H9 (cell line): ENCODE measurements around the gene ABHD5. TPM values are rescaled to one million over a fixed set of nuclear protein-coding genes. Genes with fewer than 3 reads are reported as not detected.

Experiments used
- DNase-seq: peaks from one replicate; pipeline ENCODE4 v3.0.0-alpha.2; 2017
- H2AFZ ChIP-seq: one replicate; pipeline ENCODE4 v1.6.1; 2013; ENCODE audit warnings: mild to moderate bottlenecking, low read length, control low read depth, moderate library complexity
- H2AK5ac ChIP-seq: 2 replicates; pipeline ENCODE4 v1.6.1; 2013; ENCODE audit warnings: low read length, control low read depth, mixed read lengths; ENCODE audit not compliant: insufficient read length
- H2BK120ac ChIP-seq: one replicate; pipeline ENCODE4 v1.6.1; 2013; ENCODE audit warnings: low read depth, mild to moderate bottlenecking, low read length, control low read depth, inconsistent platforms; ENCODE audit not compliant: poor library complexity, severe bottlenecking
- H2BK12ac ChIP-seq: 2 replicates; pipeline ENCODE4 v1.6.1; 2013; ENCODE audit warnings: low read length, control low read depth, mixed read lengths, low read depth; ENCODE audit not compliant: insufficient read length
- H2BK15ac ChIP-seq: 2 replicates; pipeline ENCODE4 v1.6.1; 2013; ENCODE audit warnings: low read depth, low read length, control low read depth
- H2BK20ac ChIP-seq: one replicate; pipeline ENCODE4 v1.6.1; 2013; ENCODE audit warnings: low read depth, mild to moderate bottlenecking, low read length, control low read depth, inconsistent platforms; ENCODE audit not compliant: poor library complexity, severe bottlenecking
- H2BK5ac ChIP-seq: 2 replicates; pipeline ENCODE4 v1.6.1; 2013; ENCODE audit warnings: low read length, control low read depth, mixed read lengths; ENCODE audit not compliant: insufficient read length
- H3K14ac ChIP-seq: 2 replicates; pipeline ENCODE4 v1.6.1; 2013; ENCODE audit warnings: low read length, control low read depth; ENCODE audit not compliant: insufficient read depth
- H3K18ac ChIP-seq: 2 replicates; pipeline ENCODE4 v1.6.1; 2013; ENCODE audit warnings: low read depth, mild to moderate bottlenecking, mixed read lengths, low read length, control low read depth; ENCODE audit not compliant: insufficient read length
- H3K23ac ChIP-seq: 2 replicates; pipeline ENCODE4 v1.6.1; 2013; ENCODE audit warnings: low read length, control low read depth, mixed read lengths, low read depth; ENCODE audit not compliant: insufficient read length
- H3K23me2 ChIP-seq: 2 replicates; pipeline ENCODE4 v1.6.1; 2013; ENCODE audit warnings: low read depth, mild to moderate bottlenecking, mixed read lengths, low read length, control low read depth; ENCODE audit not compliant: insufficient read length, poor library complexity, severe bottlenecking
- H3K27ac ChIP-seq: 2 replicates; pipeline ENCODE4 v1.5.1; 2013; ENCODE audit warnings: low read length, control low read depth, mixed read lengths, low read depth; ENCODE audit not compliant: insufficient read length
- H3K27me3 ChIP-seq: 2 replicates; pipeline ENCODE4 v1.6.1; 2013; ENCODE audit warnings: low read length, control low read depth, inconsistent platforms; ENCODE audit not compliant: insufficient read depth
- H3K4ac ChIP-seq: 2 replicates; pipeline ENCODE4 v1.6.1; 2013; ENCODE audit warnings: low read depth, mild to moderate bottlenecking, control low read depth, inconsistent platforms, low read length, moderate library complexity
- H3K4me1 ChIP-seq: 2 replicates; pipeline ENCODE4 v1.6.1; 2013; ENCODE audit warnings: low read length, control low read depth, inconsistent platforms; ENCODE audit not compliant: insufficient read depth
- H3K4me2 ChIP-seq: 2 replicates; pipeline ENCODE4 v1.6.1; 2013; ENCODE audit warnings: low read length, control low read depth, mixed read lengths; ENCODE audit not compliant: insufficient read length, insufficient read depth
- H3K56ac ChIP-seq: 2 replicates; pipeline ENCODE4 v1.6.1; 2013; ENCODE audit warnings: low read depth, mild to moderate bottlenecking, mixed read lengths, low read length, control low read depth; ENCODE audit not compliant: insufficient read length
- H3K79me1 ChIP-seq: 2 replicates; pipeline ENCODE4 v1.6.1; 2013; ENCODE audit warnings: low read depth, mild to moderate bottlenecking, moderate library complexity, low read length, control low read depth, inconsistent platforms; ENCODE audit not compliant: insufficient read depth, poor library complexity, severe bottlenecking
- H3K79me2 ChIP-seq: 2 replicates; pipeline ENCODE4 v1.6.1; 2013; ENCODE audit warnings: low read length, control low read depth, inconsistent platforms; ENCODE audit not compliant: insufficient read depth
- H3K9ac ChIP-seq: 2 replicates; pipeline ENCODE4 v1.6.1; 2013; ENCODE audit warnings: low read length, control low read depth, mixed read lengths; ENCODE audit not compliant: insufficient read length; ENCODE audit errors: extremely low read depth
- H3K9me3 ChIP-seq: one replicate; pipeline ENCODE4 v1.6.1; 2013; ENCODE audit warnings: low read depth, low read length, inconsistent platforms; ENCODE audit not compliant: control insufficient read depth
- H3T11ph ChIP-seq: one replicate; pipeline ENCODE4 v1.6.1; 2013; ENCODE audit warnings: mild to moderate bottlenecking, low read length, control low read depth, inconsistent platforms
- H4K20me1 ChIP-seq: one replicate; pipeline ENCODE4 v1.6.1; 2013; ENCODE audit not compliant: control insufficient read depth, insufficient read length, insufficient read depth
- H4K5ac ChIP-seq: 2 replicates; pipeline ENCODE4 v1.6.1; 2013; ENCODE audit warnings: low read depth, mild to moderate bottlenecking, mixed read lengths, low read length, control low read depth; ENCODE audit not compliant: insufficient read length
- H4K8ac ChIP-seq: replicated peaks from 2 replicates; pipeline ENCODE4 v1.6.1; 2013; ENCODE audit warnings: low read length, control low read depth, mixed read lengths, low read depth; ENCODE audit not compliant: insufficient read length
- H4K91ac ChIP-seq: 2 replicates; pipeline ENCODE4 v1.6.1; 2013; ENCODE audit warnings: low read depth, mild to moderate bottlenecking, moderate library complexity, mixed read lengths, low read length, control low read depth; ENCODE audit not compliant: insufficient read length
- H3K27ac Mint-ChIP-seq, 3 experiments: 2 replicates in 2 of 3; 3 replicates in 1 of 3; pipeline ENCODE4 v1.8.0; 2020 to 2021; ENCODE audit warnings: mixed read lengths in 3 of 3, mild to moderate bottlenecking in 1 of 3, moderate library complexity in 1 of 3
- H3K27me3 Mint-ChIP-seq: 2 replicates; pipeline ENCODE4 v1.8.0; 2021; ENCODE audit warnings: low read depth, mild to moderate bottlenecking, moderate library complexity, mixed read lengths
- H3K36me3 Mint-ChIP-seq, 3 experiments: 2 replicates in 2 of 3; 3 replicates in 1 of 3; pipeline ENCODE4 v1.8.0; 2020 to 2021; ENCODE audit warnings: low read depth in 3 of 3, mixed read lengths in 3 of 3; ENCODE audit not compliant: insufficient read depth in 1 of 3
- H3K4me1 Mint-ChIP-seq, 2 experiments: 2 replicates each; pipeline ENCODE4 v1.8.0; 2020; ENCODE audit warnings: mixed read lengths in 2 of 2
- H3K4me3 Mint-ChIP-seq, 2 experiments: 2 replicates in 1 of 2; 3 replicates in 1 of 2; pipeline ENCODE4 v1.8.0; 2020 to 2021; ENCODE audit warnings: mild to moderate bottlenecking in 2 of 2, mixed read lengths in 2 of 2, moderate library complexity in 1 of 2
- H3K9me3 Mint-ChIP-seq, 2 experiments: 2 replicates in 1 of 2; 3 replicates in 1 of 2; pipeline ENCODE4 v1.8.0; 2020; ENCODE audit warnings: mild to moderate bottlenecking in 2 of 2, mixed read lengths in 2 of 2, moderate library complexity in 1 of 2
- WGBS: extraction: QIAGEN DNeasy Blood & Tissue Kit; methylation state at CpG from one replicate; pipeline ENCODE4 v1.1.7; 2013; ENCODE audit warnings: missing lambda C conversion rate, low lambda C conversion rate, mixed read lengths; ENCODE audit not compliant: insufficient read length; ENCODE audit errors: extremely low coverage; 5-methylcytosine and 5-hydroxymethylcytosine counted together
- total RNA-seq: library from RNA; stranded (reverse); gene quantifications from 2 replicates; pipeline ENCODE4 v1.2.1, GENCODE V29; 2021
- TF ChIP-seq, protein P1 (sequence below): fragments of 200-600 bp; sonication (generic); conservative IDR thresholded peaks from 3 replicates; pipeline ENCODE4 v1.8.0; 2021; ENCODE audit warnings: antibody characterized with exemption, mild to moderate bottlenecking

ABHD5 gene
- total RNA-seq, 1 experiment from 2014 or later = 13.1 TPM

DNA sequence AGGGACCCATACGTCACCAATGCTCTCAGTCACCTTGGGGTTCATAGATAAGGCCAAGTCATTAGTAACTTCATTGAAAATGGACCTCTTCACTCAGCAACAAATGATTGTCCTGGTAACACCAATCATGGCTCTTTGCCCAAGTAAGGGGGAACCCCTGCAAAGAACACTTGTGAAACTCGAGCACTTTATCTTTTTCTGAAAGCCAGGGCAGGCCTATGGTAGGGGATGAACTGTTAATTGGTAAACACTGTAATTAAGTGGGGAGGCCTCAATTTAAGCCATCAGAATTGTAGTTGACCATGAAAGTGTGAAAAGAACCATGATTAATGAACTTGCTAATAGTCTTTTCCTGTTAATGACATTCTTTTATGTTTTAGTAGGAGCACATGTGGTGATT lies 73.3 kb downstream of the ABHD5 start:
- Mint-ChIP-seq H3K4me3 (no peak overlapping the region), H3K4me1 (peaks cover 18% of the 10 kb centered on the region in 2 experiments), H3K9me3 (no peaks in the 10 kb centered on the region), H3K36me3 (no peaks in the 10 kb centered on the region), H3K27ac (peak overlapping the region in 1 of 3 experiments; percentile 29; a peak in 1 of 7 replicates), H3K27me3 (peaks cover under 1% of the 10 kb centered on the region; the same call in 1 of the 2 replicates)
- no peak overlapping the region for H2BK15ac ChIP-seq
- 0 out of 2 replicates have a peak, but pooled peaks cover 3% of the 10 kb centered on the region for H3K4me1 ChIP-seq
- no peak overlapping the region for H2BK120ac ChIP-seq
- no peaks in the 10 kb centered on the region for H3K9me3 ChIP-seq
- H2BK5ac ChIP-seq = no peak overlapping the region
- H2AK5ac ChIP-seq = no peak overlapping the region
- no peak overlapping the region for H3K56ac ChIP-seq
- no peaks in the 10 kb centered on the region for H3K79me1 ChIP-seq
- no peaks in the 10 kb centered on the region for H3K23me2 ChIP-seq
- H3K79me2 ChIP-seq = no peaks in the 10 kb centered on the region
- H3K18ac ChIP-seq = no peak overlapping the region
- no peak overlapping the region for H3T11ph ChIP-seq
- no peak for DNase-seq
- no peak overlapping the region for H2AFZ ChIP-seq
- H3K4me2 ChIP-seq = no peak overlapping the region
- H3K27me3 ChIP-seq = no peaks in the 10 kb centered on the region
- H3K14ac ChIP-seq = no peak overlapping the region
- H3K23ac ChIP-seq = no peak overlapping the region
- TF ChIP-seq, protein P1, sequence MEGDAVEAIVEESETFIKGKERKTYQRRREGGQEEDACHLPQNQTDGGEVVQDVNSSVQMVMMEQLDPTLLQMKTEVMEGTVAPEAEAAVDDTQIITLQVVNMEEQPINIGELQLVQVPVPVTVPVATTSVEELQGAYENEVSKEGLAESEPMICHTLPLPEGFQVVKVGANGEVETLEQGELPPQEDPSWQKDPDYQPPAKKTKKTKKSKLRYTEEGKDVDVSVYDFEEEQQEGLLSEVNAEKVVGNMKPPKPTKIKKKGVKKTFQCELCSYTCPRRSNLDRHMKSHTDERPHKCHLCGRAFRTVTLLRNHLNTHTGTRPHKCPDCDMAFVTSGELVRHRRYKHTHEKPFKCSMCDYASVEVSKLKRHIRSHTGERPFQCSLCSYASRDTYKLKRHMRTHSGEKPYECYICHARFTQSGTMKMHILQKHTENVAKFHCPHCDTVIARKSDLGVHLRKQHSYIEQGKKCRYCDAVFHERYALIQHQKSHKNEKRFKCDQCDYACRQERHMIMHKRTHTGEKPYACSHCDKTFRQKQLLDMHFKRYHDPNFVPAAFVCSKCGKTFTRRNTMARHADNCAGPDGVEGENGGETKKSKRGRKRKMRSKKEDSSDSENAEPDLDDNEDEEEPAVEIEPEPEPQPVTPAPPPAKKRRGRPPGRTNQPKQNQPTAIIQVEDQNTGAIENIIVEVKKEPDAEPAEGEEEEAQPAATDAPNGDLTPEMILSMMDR = no peak
- no peak overlapping the region for H3K27ac ChIP-seq
- H2BK20ac ChIP-seq = no peak overlapping the region
- no peak overlapping the region for H4K5ac ChIP-seq
- H3K4ac ChIP-seq = no peak overlapping the region
- no peak overlapping the region for H4K91ac ChIP-seq
- H4K8ac ChIP-seq = no peak overlapping the region
- no peaks in the 10 kb centered on the region for H4K20me1 ChIP-seq
- H3K9ac ChIP-seq = no peak overlapping the region
- WGBS = no CpG with 5 or more reads among the region's 2 CpGs
- no peak overlapping the region for H2BK12ac ChIP-seq
